GM18873 (cell line): ENCODE results near the gene NEK7.
"Not testable (repeated sequence)": the region's sequence is repeated elsewhere in the genome, so short reads cannot be mapped to it uniquely, and the experiment has no call there.

Experiments used
- ATAC-seq: cut with Tn5 transposase; IDR thresholded peaks from one replicate; pipeline ENCODE4 v1.9.1; 2021; ENCODE audit warnings: mild to moderate bottlenecking, moderate library complexity, moderate number of reproducible peaks; ENCODE audit not compliant: unreplicated experiment, low FRiP score

Gene NEK7

DNA sequence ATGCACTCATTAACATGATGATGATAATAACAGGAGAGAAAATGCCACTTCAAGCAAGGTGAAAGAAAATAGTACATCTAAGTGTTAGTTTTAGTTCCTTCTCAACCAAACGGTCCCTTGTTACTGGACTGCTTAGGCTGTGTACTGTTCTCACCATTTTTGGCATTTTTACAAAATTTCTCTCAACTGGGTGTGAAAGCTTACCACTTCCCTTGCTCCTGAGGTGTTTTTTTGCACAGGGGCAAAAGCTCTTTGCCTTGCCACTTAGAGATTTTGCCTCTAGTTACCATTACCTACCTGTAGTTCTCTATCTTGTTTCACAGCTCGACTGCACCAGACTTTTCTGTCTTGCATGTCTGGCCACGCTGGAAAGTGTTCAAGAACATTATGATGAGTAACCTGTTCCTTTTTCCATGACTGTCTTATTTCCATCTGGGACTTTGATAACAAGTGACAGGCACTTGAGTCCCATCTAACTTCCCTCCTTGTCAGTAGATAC is 10.7 kb downstream of the NEK7 start:
- no peak for ATAC-seq

DNA sequence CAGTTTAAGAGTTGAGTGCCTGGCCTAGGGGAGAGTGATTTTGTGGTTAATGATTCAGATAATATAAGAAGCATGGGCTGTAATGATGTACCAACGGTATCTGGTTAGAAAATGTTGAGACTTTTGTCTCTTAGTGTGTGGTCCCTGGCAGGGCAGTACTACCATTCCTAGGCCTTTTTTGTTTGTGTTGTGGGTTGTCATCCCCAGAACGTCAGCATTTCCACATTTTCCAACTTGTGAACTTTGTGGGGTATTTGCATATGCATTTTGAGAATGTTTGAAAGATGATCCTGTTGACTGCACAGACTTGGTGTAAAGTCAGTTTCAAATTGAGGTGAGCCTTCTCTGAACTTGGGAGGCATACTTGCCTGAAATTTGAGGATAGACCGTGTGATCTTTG is 11.4 kb downstream of the NEK7 start:
- ATAC-seq: no peak

DNA sequence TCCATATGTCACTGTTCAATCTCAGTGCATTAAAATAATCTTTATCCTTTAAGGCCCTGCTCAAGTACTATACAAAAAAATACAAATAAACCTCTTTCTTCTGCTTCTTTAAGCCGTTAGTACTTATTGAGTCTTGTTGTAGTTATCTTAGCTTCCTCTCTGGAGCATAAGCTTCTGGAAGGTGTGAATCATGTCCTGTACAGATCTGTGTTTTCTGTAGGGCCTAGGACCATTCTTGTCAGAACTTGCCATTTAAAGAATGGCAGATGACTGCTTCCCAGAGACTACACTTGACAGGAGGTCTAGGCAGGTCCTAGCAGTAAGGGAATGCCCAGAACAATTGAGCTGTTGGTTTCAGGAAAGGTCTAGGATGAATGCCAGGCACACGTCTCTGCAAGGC is 12.9 kb downstream of the NEK7 start:
- no peak for ATAC-seq

DNA sequence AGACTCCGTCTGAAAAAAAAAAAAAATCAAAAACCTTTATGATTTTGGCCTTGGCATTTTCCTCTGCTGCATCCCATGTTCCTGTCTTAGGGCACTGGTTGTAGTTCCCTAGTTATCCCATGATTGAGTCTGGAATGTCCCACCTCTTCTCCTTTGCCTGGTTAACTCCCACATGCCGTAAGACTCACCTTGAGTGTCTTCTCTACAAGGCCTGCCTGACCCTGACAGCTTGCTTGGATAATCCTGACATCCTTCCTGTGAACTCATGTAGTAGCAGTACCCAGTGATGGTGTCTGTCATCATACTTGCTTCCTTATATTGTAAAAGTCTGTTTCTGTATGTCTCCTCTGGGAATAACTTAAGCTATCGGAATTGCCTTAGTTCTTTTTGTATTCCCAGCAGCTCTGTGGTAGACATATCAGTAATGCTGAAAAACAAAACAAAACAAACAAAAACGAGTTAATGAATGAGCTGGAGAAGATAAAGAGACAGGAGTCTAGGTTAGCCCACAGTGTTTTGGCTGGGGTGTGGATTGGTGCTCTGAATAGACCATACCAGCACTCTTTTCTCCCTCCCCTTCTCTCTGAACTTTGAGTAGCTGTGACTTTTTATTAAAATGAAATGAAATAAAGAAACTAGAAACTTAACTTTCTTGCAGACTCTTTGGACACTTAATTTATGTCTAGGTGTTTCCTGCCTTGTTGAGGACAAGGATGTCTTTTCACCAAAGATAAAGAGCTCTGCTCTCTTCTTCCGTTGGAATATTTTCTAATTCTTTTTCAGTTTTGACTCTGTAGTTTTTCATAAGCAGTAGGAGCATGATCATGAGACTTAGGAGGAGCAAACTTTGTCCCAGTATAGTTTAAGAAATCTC is 15.1 kb downstream of the NEK7 start:
- no peak for ATAC-seq

DNA sequence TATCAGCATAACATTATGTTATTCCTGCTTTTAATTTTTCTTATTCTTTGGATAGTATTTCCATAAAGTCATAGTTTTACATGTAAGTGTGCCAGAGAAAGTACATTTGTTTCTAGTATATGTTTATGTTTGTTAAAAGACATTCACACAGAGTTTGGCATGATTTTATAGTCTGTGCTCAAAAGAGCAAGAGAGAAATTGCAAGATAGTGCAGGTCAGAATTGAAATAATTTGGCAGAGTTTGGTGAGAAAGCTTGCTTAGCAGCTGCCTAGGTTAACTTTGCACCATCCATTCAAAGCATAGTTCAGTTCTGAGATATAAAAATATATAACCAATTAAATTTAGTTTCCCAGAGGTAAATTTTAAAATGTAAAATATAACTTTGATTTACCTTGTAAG is 17.0 kb downstream of the NEK7 start:
- no peak for ATAC-seq

DNA sequence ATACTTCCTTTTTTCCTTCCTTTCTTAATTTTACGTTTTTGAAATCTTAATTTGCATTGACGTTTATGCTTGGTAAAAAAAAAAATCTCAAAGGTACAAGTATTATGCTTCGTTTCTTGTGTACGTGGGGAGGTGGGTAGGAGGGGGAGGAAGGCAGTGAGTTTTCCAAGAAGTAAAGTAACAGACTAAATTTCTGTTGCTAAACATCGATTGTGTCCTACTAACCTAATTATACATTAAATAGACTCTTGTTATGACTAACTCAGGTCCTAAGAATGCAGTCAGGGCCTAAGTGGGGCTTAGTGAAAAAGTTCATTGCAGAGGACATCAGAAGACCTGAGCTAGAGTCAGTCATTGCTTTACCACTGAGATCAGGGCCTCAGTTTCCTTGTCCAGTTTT is 17.5 kb downstream of the NEK7 start:
- peak; percentile 51 for ATAC-seq

DNA sequence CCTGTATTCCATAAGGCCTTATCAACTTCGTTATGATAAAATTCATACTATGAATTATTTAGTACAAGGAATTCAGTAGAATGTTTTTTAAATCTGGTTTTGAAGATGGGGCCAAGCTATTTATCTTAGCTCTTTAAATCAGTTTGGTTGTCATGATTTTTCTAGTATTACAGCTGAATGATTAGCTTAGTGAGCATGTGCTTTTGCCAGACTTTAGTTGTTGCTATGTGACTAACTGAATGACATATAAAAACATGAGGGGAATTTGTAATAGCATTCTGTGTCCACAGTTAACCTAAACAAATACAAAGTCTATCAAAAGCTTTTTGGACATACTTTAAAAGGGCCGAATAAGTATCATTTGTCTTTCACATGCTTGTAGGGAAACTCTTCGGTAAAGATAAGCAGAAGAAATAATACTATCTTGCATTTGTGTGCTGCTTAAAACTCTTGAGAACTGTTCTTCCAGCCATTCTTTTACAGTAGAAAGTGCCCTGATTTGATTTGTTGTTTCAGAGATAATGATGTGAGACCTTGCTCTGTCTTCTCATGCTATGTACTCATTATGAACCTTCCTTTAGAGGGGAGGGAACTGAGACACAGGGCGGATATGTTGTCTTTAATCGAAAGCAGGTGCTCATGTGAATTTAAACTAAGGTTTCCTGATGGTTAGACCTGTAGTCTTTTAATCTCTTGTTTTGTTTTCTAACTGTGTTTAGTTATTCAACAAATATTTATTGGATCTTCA is 18.8 kb downstream of the NEK7 start:
- peak; percentile 71 for ATAC-seq

DNA sequence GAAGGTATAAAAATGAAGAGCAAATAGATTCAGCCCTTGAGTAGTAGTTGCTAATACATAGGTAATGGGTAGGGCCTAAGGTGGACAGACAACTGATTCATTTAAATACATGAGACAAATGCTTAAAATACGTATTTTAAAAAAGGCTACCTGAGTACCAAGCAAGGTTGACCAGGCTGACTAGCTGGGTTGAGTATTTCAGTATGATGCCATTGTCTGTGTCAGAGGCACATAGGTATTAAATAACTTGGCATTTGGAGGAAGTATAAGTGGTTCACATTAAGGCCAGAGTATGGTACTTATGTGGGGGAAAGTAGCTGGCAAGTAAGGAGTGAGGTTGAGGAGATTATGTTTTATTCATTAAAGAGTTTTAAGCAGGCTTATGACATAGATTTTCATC is 19.4 kb downstream of the NEK7 start:
- peak; percentile 3 for ATAC-seq

DNA sequence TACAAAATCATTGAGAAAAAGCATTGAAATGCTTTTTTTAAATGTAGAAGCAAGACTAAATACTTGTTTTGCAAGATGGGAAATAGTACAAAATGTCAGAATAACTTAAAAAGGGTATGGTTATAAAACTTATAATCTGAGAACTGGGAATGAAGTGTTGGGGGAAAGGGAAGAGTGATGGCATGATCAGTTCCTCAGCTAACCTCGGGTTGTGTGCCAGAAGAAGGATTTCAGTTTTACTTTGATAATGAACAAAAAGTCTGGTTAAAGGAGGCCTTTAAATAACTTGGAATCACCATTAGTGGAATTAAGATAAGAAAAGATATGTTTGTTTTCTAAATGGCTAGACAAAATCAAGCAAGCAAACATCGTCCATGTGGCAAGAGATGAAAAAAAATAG is 20.7 kb downstream of the NEK7 start:
- no peak for ATAC-seq

DNA sequence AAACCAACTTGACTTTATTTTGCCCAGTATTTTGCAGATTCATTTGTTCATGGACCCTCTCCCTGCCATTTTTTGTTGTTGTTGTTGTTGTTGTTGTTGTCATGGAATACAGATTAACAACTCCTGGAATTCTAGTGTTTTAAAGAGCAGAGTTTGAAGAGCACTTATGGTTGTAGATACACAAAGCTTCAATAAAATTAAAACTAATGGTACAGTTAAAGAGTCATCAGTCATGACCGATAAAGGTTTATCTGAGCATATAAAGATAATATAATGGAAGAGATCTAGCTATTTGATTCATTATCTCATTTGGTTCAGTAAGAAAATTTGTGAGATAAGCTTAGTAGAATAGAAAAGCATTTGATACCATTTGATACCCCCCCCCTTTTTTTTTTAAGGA is 21.8 kb downstream of the NEK7 start:
- ATAC-seq: no peak

DNA sequence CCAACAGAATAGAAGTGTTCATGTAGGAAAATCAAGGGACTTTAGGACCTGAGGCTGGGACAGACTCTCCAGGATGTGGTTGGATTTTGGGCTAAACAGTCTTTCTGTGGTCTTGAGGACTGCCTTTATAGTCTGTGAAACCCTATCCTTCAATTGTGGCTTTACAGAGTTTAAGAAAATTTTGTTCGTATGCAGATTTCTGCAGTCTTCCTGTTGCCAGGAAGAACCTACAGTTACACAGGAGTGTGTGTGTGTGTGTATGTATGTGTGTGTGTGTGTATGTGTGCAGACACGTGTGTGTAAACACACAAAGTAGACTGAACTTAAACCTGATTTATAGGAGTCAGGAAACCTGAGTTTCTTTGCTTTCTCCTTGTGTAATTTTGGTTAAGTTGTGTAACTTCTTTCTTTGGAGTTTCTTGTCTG is 22.8 kb downstream of the NEK7 start:
- no peak for ATAC-seq

DNA sequence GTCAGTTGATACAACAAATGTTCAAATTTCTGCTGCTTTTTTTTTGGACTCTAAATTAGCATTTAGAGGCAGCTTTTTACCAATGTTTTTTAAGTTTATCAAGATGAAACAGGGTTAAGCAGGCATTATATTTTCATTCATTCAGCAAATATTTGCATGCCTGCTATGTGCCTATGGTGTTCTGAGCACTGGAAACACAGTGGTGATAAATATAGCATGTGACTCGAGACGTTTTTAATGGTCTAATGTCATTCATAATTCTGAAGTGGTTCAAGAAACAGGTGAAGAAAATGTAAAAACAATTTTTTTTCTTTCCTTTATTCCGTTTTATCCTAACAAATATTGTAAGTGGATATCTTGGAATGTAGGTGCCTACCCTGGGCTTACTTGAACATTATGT is 26.8 kb downstream of the NEK7 start:
- ATAC-seq: no peak

DNA sequence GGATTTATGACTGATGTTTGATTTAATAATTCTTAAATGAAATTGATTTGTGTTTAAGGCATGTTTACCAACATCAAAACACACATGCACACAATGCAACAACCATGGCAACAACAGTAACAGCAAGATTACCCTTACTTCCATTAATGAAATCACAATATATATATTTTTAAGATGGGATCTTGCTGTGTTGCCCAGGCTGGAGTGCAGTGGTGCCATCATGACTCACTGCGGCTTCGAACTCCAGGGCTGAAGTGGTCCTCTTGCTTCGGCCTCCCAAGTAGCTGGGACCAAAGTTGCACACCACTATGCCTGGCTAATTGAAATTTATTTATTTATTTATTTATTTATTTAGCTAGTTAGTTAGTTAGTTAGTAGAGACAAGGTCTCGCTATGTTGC is 27.7 kb downstream of the NEK7 start:
- no peak for ATAC-seq

DNA sequence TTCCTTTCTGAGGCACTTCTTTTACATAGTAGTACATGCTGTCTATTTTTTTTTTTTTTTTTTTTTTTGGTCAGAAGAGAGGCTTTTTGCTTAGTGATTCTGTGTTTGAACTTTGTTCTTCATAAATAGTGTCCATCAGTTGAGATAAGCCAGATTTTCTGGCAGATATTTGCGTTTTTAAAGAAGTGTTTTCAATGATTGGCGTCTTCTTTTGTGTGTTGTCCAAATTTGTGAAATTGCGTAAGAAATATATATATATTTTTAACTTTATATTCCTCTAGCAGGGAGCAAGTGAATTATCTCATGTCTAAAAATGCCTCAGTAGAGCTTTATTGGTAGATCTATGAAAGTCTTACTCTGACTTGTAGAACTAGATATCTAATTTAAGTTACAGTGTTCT is 28.3 kb downstream of the NEK7 start:
- ATAC-seq: no peak

DNA sequence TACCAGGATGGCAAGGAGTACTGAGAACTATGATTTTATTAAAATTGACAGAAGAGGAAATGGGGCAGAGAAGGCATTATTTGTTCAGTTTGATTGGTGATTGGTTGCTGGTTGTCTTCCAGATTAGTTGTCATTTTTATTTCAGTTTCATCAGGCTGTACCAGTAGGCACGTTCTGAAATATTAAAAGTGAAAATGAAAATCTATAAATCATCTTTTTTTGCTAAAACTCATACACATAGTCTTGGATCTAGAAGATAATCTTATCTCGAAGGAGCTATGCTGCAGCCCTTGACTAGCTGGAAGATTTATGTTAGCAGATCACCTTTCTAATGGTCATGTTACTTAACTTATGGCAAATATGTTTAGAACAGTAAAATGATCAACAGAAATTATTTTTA is 29.0 kb downstream of the NEK7 start:
- no peak for ATAC-seq

DNA sequence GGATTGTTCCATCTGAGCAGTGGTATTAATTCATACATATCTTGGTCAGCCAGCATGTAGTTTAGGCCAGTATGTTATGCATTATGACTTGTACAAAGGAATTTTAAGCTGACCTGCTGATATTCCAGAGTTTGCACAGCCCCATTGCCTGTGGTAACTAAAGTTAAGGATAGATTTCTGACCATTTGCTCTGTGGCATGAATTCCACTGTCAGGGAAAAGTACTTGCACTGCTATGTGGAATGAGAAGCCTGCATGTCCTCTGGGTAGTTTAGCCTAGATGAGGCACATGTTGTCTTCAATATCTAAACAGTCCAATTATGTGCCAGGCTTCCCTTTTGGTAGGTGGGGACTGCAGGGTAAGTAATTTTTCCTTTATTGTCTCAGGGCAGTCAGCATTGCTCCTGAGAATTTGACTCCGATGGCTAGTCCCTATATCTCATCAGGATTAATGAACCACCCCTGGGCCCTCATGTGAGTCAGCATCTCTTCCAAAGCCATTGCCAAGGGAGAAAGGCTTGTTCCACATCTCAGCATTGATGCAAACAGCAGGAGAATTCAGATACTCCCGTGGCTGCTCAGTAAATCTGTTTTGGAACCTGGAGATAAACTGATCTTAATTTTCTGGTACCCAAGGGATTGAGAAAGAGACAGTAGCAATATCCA is 30.2 kb downstream of the NEK7 start:
- ATAC-seq: no peak

DNA sequence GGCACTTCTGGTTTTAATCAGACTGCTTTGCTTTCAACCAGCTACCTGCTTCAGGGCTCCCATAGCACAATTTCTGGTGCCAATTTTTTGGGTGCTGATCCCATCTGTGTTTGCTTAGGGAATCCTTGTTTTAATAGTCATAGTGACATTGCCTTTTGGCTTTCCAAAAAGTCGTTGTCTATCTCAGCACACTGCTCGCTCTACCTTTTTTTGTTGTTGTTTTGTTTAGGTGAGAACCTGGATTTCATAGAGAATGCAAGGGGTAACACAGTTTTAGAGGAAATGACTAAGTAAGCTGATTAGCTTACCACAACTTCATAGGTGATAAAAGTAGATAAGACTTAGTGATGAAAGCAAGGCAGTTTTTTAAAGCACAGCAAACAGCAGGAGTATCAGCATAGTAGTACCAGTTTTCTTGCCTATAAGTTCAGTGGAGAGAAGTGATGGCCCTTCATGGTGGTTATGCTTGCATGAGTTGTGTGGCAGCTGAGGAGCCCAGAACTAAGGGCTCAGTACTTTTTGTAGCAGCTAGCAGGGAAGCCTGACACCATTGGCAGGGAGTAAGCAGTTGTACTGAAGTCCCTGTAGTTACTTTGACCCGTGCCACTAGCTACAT is 31.3 kb downstream of the NEK7 start:
- ATAC-seq: no peak

DNA sequence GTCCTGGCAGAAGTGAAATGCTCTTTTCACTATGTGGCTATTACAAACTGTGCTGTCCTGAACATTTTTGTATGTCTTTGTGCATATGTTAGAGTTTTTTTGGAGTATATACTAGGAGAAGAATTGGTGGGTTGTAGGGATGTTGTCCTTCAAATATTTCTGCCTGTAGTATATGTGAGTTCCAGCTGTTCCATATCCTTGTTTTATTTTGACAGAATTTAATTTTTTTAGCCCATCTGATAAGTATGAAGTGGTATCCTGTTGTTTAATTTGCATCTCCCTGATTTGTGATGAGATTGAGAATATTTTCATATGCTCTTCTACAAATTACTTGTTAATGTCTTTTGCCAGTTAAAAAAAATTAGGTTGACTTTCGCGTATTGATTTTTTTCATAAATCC is 34.3 kb downstream of the NEK7 start:
- no peak for ATAC-seq

DNA sequence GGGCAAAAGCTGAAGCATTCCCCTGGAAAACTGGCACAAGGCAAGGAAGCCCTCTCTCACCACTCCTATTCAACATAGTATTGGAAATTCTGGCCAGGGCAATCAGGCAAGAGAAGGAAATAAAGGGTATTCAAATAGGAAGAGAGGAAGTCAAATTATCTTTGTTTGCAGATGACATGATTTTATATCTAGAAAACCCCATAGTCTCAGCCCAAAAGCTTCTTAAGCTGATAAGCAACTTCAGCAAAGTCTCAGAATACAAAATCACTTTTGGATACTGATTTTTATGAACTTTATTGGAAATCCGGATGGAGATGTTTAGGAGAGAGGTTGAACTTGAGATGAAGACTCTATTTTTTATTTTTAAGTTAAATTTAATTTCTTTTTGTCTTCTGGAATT is 37.1 kb downstream of the NEK7 start:
- ATAC-seq: not testable (repeated sequence)

DNA sequence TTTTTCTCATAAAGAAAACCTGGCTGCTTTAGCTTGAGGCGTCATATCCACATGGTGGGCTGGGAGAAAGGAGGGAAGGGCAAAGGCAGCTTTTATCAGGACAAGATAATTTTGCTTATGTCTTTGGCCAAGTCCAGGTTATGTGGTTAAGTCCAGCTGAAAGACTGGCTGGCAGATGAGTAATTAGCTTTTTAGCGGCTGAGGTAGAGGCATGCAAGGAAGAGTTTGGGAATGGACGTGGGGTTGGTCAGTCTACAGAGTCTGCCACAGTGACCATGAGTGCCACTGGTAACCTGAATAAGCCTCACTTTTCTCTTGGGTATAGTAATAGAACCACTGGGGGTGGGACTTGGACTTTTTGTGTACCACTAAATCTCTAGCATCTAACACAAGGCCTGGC is 39.8 kb downstream of the NEK7 start:
- no peak for ATAC-seq

DNA sequence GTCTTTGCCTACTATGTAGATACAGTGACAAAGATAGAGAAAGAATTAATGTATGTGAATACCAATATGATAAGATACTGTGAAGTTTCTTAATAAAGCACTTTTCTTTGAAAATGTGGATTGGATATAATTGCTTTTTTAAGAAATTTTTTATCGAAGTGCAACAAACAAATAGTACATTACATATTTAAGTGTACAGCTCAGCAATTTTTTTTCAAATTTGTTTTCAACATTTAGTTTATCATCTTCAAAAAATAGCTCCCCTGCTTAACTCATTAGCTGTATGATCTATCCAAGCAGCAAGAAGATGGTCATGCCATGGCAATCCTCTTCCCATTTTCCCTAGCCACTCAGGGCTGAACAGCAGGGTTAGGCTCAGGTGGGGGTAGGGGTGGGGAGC is 40.5 kb downstream of the NEK7 start:
- ATAC-seq: no peak
